IPS DF 4.7 (cell line): Measurements from ENCODE around the gene EVI2A.

Experiments used
- DNase-seq: peaks from one replicate; pipeline ENCODE4 v3.0.0-alpha.2; 2013; ENCODE audit warnings: low spot score; ENCODE audit errors: extremely low read depth

The EVI2A gene

DNA sequence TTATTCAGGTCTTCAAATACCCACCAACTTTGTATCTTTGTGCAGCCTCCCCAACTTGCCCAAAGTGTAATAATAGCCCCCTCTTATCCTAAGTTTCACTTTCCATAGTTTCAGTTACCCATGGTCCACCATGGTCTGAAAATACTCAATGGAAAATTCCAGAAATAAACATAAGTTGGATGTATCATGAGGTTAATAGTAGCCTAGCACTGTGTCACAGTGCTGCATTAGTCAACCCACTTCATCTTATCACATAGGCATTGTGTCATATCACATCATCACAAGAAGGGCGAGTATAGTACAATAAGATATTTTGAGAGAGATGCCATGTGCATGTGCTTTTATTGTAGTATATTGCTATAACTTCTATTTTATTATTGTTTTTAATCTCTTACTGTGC is 46.3 kb downstream of the EVI2A start:
- DNase-seq, result no peak

- DNase-seq, result no peak
Observed at GRCh38 chr17:31274252-31274651, 47.2 kb downstream of the EVI2A start.

DNA sequence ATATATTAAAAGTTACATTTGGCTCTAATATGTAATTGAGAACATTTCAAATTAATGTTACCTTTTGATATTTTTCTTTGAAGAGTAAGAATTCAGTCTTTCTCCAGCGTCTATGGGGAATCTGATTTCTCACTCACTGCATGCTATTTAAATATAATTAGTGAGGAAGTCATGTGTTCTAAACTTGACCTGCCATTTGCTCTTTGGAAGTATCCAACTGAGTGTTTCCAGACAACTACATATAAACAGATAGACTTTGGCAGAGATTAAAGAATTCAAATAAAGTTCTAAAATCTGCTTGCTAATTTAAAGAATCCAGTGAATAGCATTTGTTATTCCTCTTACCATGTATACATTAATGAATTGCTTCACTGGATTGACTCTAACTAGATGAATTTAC is 47.9 kb downstream of the EVI2A start:
- DNase-seq, result no peak

DNA sequence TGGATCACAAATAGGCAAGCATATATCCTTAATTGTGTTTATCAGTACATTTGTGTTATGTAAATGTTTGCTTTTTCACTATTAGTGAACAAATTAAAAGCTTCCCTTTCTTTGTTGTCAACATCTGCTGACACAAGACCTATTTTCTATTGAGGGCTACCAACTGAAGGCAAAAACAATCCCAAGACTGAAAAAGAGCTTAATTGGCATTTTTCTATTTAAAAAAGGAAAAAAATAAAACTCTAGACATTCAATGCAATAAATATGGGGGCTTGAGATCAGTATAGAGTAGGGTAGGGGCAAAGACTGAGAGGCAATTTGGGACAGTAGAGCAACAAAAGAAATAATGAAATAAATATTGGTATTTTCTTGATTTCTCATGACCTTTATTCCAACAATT is 48.6 kb downstream of the EVI2A start:
- no peak for DNase-seq

DNA sequence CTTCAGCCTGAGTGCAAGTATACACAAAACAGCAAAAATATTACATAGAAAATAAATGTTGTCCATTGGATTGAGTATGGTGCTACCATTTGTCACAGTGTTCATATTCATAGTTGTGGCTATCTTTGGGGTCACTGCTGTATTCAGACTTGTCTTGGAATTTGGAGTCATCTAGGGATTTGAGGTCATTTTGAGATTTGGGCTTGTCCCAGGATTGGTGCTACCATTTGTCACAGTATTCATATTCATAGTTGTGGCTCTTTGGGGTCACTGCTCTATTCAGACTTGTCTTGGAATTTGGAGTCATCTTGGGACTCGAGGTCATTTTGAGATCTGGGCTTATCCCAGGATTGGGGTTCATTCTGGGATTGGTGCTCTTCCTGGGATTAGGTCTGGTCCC is 49.2 kb downstream of the EVI2A start:
- DNase-seq, result no peak

DNA sequence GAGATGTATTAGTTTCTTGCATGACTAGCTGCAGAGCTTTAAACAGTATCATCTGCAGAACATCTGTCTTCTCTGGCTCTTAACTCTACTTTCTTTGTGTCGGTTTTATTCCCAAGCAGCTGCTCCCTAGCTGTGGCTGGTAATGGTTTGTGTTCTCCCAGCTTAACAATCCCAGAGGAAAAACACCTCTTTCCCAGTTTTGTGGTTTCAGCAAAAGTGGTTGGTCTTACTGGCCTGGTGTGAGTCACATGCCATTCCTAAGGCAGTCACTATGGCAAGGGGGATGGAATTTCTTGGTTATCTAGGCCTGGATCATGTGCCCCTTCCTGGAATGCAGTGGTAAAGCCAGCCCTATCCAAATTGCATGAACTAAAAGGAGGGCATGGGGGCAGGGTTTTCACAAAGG is 51.8 kb downstream of the EVI2A start:
- peak; percentile 14 for DNase-seq

DNA sequence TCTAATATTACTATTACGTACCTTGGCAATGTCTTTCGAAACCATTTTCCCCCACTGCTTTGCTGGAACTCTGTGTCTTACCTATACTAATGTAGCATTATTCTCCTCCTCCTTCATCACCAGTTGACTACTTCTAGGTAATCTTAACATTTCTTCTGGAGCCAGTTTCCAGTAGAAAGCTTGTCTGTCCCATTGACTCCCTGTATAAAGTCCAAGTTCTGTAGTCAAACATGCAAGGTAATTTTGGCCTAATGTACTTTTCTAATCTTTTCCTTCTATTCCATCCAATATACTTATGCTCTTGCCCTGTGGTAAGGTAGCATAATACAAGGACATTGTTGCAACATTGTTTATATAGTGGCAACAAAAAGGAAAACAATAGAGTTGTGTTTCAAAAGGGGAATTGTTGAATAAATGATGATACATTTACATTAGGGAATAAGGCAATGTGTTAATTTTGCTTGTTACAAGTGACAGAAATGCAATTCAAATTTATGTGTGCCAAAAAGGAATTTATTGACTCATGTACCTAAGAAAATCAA is 52.3 kb downstream of the EVI2A start:
- DNase-seq, result no peak
